ENCODE results near the gene LRRC49.
"Not testable (repeated sequence)": the region's sequence is repeated elsewhere in the genome, so short reads cannot be mapped to it uniquely, and the experiment has no call there.

The LRRC49 gene

GRCh38 chr15:71013446-71013845, 120.8 kb downstream of the LRRC49 start:
- H4K12ac ChIP-seq (ENCODE audit: low read depth, low read length): no peak overlapping the region
- H3K9ac ChIP-seq (ENCODE audit: low read length): no peak overlapping the region
- no peak overlapping the region for H2AFZ ChIP-seq (ENCODE audit: insufficient read depth, low read length, poor library complexity)
- H3K9me3 ChIP-seq (ENCODE audit: insufficient read depth, low read depth, low read length): no peaks in the 10 kb centered on the region
- H3K4ac ChIP-seq (ENCODE audit: low read depth, low read length): no peak overlapping the region
- DNase-seq: no peak
- no peak overlapping the region for H3K18ac ChIP-seq (ENCODE audit: low read length)
- H4K91ac ChIP-seq (ENCODE audit: low read depth, low read length): no peak overlapping the region
- no peak overlapping the region for H2BK12ac ChIP-seq (ENCODE audit: low read length)
- no peak overlapping the region for H3K27ac ChIP-seq (ENCODE audit: low read depth, low read length)
- no CpG with 5 or more reads among the region's 2 CpGs for whole genome bisulfite sequencing (ENCODE audit: extremely low coverage, insufficient coverage, insufficient read length)
- no peaks in the 10 kb centered on the region for H3K27me3 ChIP-seq (ENCODE audit: insufficient read depth, low read length)
- H4K8ac ChIP-seq (ENCODE audit: low read depth, low read length): no peak overlapping the region
- no peaks in the 10 kb centered on the region for H3K4me1 ChIP-seq (ENCODE audit: control insufficient read depth in 1 of 2, insufficient read depth in 2 of 2, low read length in 2 of 2)
- no peaks in the 10 kb centered on the region for H3K36me3 ChIP-seq (ENCODE audit: control insufficient read depth in 1 of 2, insufficient read depth in 2 of 2, low read length in 2 of 2)
- no peak overlapping the region for H3K14ac ChIP-seq (ENCODE audit: low read length)
- no peaks in the 10 kb centered on the region for H3K79me1 ChIP-seq (ENCODE audit: low read length)
- no peak overlapping the region for H2BK120ac ChIP-seq (ENCODE audit: insufficient read depth, low read length, poor library complexity)
- H2AK5ac ChIP-seq (ENCODE audit: low read length): no peak overlapping the region
- no peak overlapping the region for H3K23ac ChIP-seq (ENCODE audit: low read length)
- no peak overlapping the region for H3K4me2 ChIP-seq (ENCODE audit: low read length)
- no peaks in the 10 kb centered on the region for H3K79me2 ChIP-seq (ENCODE audit: control insufficient read depth, insufficient read depth, low read length, poor library complexity)
- no peak overlapping the region for H3K4me3 ChIP-seq (ENCODE audit: low read depth, low read length)
- H2BK5ac ChIP-seq (ENCODE audit: low read depth, low read length, poor library complexity): no peak overlapping the region

- no peak overlapping the region for H2AK5ac ChIP-seq (ENCODE audit: low read length)
- no peaks in the 10 kb centered on the region for H3K79me2 ChIP-seq (ENCODE audit: control insufficient read depth, insufficient read depth, low read length, poor library complexity)
- no peak overlapping the region for H3K14ac ChIP-seq (ENCODE audit: low read length)
- no peak overlapping the region for H3K27ac ChIP-seq (ENCODE audit: low read depth, low read length)
- H3K79me1 ChIP-seq (ENCODE audit: low read length): no peaks in the 10 kb centered on the region
- no peak overlapping the region for H2BK120ac ChIP-seq (ENCODE audit: insufficient read depth, low read length, poor library complexity)
- no peak overlapping the region for H2BK12ac ChIP-seq (ENCODE audit: low read length)
- no CpG with 5 or more reads among the region's 8 CpGs for WGBS (ENCODE audit: extremely low coverage, insufficient coverage, insufficient read length)
- H3K23ac ChIP-seq (ENCODE audit: low read length): no peak overlapping the region
- no peaks in the 10 kb centered on the region for H3K9me3 ChIP-seq (ENCODE audit: insufficient read depth, low read depth, low read length)
- H4K12ac ChIP-seq (ENCODE audit: low read depth, low read length): no peak overlapping the region
- H2BK5ac ChIP-seq (ENCODE audit: low read depth, low read length, poor library complexity): no peak overlapping the region
- DNase-seq: peak in 1 of 2 donors; percentile 2
- H3K4me2 ChIP-seq (ENCODE audit: low read length): no peak overlapping the region
- no peak overlapping the region for H3K4ac ChIP-seq (ENCODE audit: low read depth, low read length)
- no peak overlapping the region for H4K91ac ChIP-seq (ENCODE audit: low read depth, low read length)
- no peaks in the 10 kb centered on the region for H3K27me3 ChIP-seq (ENCODE audit: insufficient read depth, low read length)
- H3K4me3 ChIP-seq (ENCODE audit: low read depth, low read length): no peak overlapping the region
- H3K18ac ChIP-seq (ENCODE audit: low read length): no peak overlapping the region
- no peak overlapping the region for H3K9ac ChIP-seq (ENCODE audit: low read length)
- H2AFZ ChIP-seq (ENCODE audit: insufficient read depth, low read length, poor library complexity): no peak overlapping the region
- no peaks in the 10 kb centered on the region for H3K4me1 ChIP-seq (ENCODE audit: control insufficient read depth in 1 of 2, insufficient read depth in 2 of 2, low read length in 2 of 2)
- no peaks in the 10 kb centered on the region for H3K36me3 ChIP-seq (ENCODE audit: control insufficient read depth in 1 of 2, insufficient read depth in 2 of 2, low read length in 2 of 2)
- no peak overlapping the region for H4K8ac ChIP-seq (ENCODE audit: low read depth, low read length)
These were observed 122.7 kb downstream of the LRRC49 start for GRCh38 chr15:71015342-71015741.

GRCh38 chr15:71031232-71031631, 138.6 kb downstream of the LRRC49 start:
- not testable (repeated sequence) for H2BK120ac ChIP-seq (ENCODE audit: insufficient read depth, low read length, poor library complexity); H2BK5ac ChIP-seq (ENCODE audit: low read depth, low read length, poor library complexity); H3K9ac ChIP-seq (ENCODE audit: low read length); H3K4me3 ChIP-seq (ENCODE audit: low read depth, low read length); H2BK12ac ChIP-seq (ENCODE audit: low read length); H3K27me3 ChIP-seq (ENCODE audit: insufficient read depth, low read length); H2AK5ac ChIP-seq (ENCODE audit: low read length); H3K4me1 ChIP-seq (ENCODE audit: control insufficient read depth in 1 of 2, insufficient read depth in 2 of 2, low read length in 2 of 2); H3K14ac ChIP-seq (ENCODE audit: low read length); H3K18ac ChIP-seq (ENCODE audit: low read length); H2AFZ ChIP-seq (ENCODE audit: insufficient read depth, low read length, poor library complexity); H3K4me2 ChIP-seq (ENCODE audit: low read length); H4K12ac ChIP-seq (ENCODE audit: low read depth, low read length); H3K23ac ChIP-seq (ENCODE audit: low read length); H4K8ac ChIP-seq (ENCODE audit: low read depth, low read length); DNase-seq; H4K91ac ChIP-seq (ENCODE audit: low read depth, low read length); H3K79me2 ChIP-seq (ENCODE audit: control insufficient read depth, insufficient read depth, low read length, poor library complexity); H3K27ac ChIP-seq (ENCODE audit: low read depth, low read length); H3K36me3 ChIP-seq (ENCODE audit: control insufficient read depth in 1 of 2, insufficient read depth in 2 of 2, low read length in 2 of 2); H3K79me1 ChIP-seq (ENCODE audit: low read length); H3K9me3 ChIP-seq (ENCODE audit: insufficient read depth, low read depth, low read length); H3K4ac ChIP-seq (ENCODE audit: low read depth, low read length)
- WGBS (ENCODE audit: extremely low coverage, insufficient coverage, insufficient read length): no CpG with 5 or more reads among the region's 4 CpGs

- not testable (repeated sequence) for H3K79me1 ChIP-seq (ENCODE audit: low read length); H3K14ac ChIP-seq (ENCODE audit: low read length); H3K4me2 ChIP-seq (ENCODE audit: low read length); H2BK12ac ChIP-seq (ENCODE audit: low read length); H2AK5ac ChIP-seq (ENCODE audit: low read length); H4K12ac ChIP-seq (ENCODE audit: low read depth, low read length); H3K4me1 ChIP-seq (ENCODE audit: control insufficient read depth in 1 of 2, insufficient read depth in 2 of 2, low read length in 2 of 2); H3K79me2 ChIP-seq (ENCODE audit: control insufficient read depth, insufficient read depth, low read length, poor library complexity); H3K23ac ChIP-seq (ENCODE audit: low read length); H3K18ac ChIP-seq (ENCODE audit: low read length); H4K91ac ChIP-seq (ENCODE audit: low read depth, low read length); H2BK5ac ChIP-seq (ENCODE audit: low read depth, low read length, poor library complexity); H3K4me3 ChIP-seq (ENCODE audit: low read depth, low read length); H3K27ac ChIP-seq (ENCODE audit: low read depth, low read length); H3K9me3 ChIP-seq (ENCODE audit: insufficient read depth, low read depth, low read length); H2BK120ac ChIP-seq (ENCODE audit: insufficient read depth, low read length, poor library complexity); DNase-seq; H4K8ac ChIP-seq (ENCODE audit: low read depth, low read length); H3K4ac ChIP-seq (ENCODE audit: low read depth, low read length); H2AFZ ChIP-seq (ENCODE audit: insufficient read depth, low read length, poor library complexity); H3K36me3 ChIP-seq (ENCODE audit: control insufficient read depth in 1 of 2, insufficient read depth in 2 of 2, low read length in 2 of 2); H3K27me3 ChIP-seq (ENCODE audit: insufficient read depth, low read length); H3K9ac ChIP-seq (ENCODE audit: low read length)
- WGBS (ENCODE audit: extremely low coverage, insufficient coverage, insufficient read length): no CpG with 5 or more reads among the region's 1 CpG
These were observed 142.9 kb downstream of the LRRC49 start for GRCh38 chr15:71035478-71035877.

All from trophoblast cell (in vitro differentiated cells and primary cell).